Hematopoietic multipotent progenitor cell (in vitro differentiated cells): ENCODE results near the gene PSME3. TPM values are rescaled to one million over a fixed set of nuclear protein-coding genes. Genes with fewer than 3 reads are reported as not detected.
A peak's percentile ranks its signal among the peaks of the same experiment; 100 is the strongest.
"Not testable (repeated sequence)": the region's sequence is repeated elsewhere in the genome, so short reads cannot be mapped to it uniquely, and the experiment has no call there.

ENCODE experiments used
- DNase-seq, 3 donors: peaks; one replicate each; pipeline ENCODE4 v3.0.0-alpha.2; 2011 to 2015; ENCODE audit warnings: low read depth in 2 of 3, low spot score in 2 of 3
- total RNA-seq: library from RNA; depleted of rRNA; stranded (reverse); fragments of >200 nt; gene quantifications from one replicate; pipeline ENCODE4 v1.2.3, GENCODE V29; 2012

PSME3 gene
- total RNA-seq, 1 donor: 39.0 TPM

DNA sequence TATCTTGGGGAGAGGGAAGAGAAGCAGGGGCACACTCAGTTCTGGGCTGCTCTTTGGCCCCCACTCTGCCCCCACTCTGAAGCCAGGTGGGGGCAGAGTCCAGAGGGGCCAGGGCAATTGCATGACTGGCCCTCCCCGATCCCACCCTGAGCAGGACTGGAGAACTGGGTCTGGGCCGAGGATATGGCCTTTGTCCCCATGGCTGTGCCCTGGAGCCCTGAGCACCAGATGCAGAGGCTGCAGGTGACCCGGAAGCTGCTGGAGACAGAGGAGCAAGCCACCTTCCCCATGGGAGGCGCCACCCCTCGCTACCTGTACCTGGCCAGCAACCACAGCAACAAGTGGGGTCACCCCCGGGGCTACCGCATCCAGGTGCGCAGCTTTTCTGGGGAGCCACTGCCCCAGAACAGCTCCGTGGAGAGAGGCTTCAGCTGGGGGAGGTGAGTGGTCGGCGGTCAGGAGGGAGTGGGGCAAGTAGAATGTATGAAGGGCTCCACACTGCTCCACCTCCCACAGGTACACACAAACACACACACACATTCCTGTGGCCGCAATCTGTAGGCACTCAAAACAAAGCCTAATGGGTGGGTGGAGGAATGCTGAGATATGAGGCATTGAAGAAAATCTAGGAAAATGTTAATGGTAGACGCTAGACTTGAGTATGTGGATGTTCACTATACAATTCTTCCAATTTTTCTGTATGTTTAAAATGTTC lies 39.2 kb downstream of the PSME3 start:
- no peak for DNase-seq

DNA sequence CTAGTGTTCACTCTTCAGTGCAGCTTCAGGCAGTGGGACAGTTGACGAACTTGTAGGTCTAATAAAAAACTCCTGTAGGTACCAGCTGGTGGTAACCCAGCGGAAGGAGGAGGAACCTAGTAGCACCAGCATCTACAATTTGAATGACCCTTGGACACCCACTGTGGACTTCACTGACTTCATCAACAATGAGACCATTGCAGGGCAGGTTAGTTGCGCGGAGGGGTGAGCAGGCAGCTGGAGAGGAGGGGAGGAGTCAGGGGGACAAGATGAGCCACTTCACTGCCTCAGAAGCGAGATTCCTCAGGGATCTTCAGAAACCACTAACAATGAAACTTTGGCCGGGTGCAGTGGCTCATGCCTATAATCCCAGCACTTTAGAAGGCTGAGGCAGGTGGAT lies 40.1 kb downstream of the PSME3 start:
- DNase-seq: no peak

DNA sequence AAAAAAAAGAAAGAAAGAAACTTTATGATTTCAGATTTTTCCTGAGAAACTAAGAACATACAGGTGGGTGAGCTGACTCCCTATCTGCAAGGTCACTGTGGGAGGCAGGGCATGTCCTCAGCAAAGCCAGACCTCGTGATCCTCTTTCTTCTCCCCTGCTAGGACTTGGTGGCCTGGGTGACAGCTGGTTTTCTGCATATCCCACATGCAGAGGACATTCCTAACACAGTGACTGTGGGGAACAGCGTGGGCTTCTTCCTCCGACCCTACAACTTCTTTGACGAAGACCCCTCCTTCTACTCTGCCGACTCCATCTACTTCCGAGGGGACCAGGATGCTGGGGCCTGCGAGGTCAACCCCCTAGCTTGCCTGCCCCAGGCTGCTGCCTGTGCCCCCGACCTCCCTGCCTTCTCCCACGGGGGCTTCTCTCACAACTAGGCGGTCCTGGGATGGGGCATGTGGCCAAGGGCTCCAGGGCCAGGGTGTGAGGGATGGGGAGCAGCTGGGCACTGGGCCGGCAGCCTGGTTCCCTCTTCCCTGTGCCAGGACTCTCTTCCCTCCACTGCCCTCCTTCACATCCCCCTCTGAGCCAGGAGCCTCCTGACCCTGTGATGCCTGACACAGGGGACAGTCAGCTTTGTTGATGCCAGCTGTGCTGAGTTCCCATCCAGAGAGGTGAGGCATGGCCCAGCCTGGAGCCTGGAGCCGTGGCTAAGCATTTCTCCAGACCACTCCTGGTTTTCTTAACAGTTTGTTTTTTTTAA lies 40.9 kb downstream of the PSME3 start:
- not testable (repeated sequence) for DNase-seq

DNA sequence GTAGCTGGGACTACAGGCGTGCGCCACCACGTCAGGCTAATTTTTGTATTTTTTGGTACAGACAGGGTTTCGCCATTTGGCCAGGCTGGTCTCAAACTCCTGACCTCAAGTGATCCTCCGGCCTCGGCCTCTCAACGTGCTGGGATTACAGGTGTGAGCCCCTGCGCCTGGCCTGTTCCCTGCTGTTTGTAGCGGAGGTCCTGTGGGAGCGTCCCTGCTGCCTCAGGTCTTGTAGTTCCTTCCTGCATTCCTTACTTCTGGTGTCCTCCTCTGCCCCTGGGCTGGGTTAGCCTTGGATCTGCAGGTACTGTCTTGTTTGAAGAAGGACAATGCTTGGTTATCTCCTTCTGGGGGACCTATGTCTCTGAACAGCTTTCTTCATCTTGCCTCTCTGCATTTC lies 43.8 kb downstream of the PSME3 start:
- no peak for DNase-seq

DNA sequence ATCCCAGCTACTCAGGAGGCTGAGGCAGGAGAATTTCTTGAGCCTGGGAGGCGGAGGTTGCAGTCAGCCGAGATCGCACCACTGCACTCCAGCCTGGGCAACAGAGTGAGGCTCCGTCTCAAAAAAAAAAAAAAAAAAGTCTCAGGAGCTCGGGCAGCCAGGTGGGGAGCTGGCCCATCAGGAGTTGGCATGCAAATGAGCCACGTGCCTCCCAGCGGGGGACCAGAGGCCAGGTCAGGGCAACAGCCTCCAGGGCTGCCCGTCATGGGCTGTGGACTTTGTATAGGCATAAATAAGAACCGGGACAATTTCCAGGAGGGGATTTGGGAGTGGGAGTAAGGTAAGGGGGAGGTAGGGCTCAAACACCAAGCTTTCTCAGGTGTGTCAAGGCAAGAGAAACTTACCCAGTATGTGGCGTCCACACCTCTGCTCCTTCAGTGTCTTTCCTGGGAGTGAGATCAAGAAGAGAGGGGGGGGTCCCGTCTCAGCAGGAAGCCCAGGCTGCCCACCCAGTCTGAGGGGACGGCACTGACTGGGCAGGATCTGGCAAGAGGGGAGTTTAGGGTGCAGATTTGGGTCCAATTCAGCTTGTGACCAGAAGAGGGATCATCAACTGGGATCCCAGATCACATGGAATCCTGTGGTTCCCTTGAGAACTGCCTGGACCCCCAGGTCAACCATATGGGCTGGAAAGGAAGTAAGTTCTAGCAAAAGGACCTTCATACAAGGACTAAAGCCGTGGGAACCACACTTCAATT lies 45.1 kb downstream of the PSME3 start:
- no peak for DNase-seq

- DNase-seq: no peak
Observed at GRCh38 chr17:42878924-42879595, 45.9 kb downstream of the PSME3 start.

- DNase-seq: no peak
Observed at GRCh38 chr17:42879596-42879985, 46.4 kb downstream of the PSME3 start.

GRCh38 chr17:42880776-42881310 lies 47.6 kb downstream of the PSME3 start:
- DNase-seq: no peak

- not testable (repeated sequence) for DNase-seq
Observed at GRCh38 chr17:42881706-42882105, 48.5 kb downstream of the PSME3 start.

DNA sequence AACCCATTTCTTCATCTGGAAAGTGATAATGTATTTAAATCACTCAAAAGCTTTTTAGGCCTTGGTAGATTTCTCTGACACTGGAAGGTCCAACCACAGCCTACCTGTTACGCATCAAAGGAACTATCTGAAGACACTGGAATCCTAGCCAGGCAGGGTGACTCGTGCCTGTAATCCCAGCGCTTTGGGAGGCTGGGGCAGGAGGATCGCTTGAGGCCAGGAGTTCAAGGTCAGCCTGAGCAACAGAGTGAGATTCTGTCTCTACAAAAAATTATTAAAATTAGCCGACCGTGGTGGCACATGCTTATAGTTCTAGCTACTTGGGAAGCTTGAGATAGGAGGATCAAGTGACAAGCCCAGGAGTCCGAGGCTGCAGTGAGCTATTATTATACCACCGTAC lies 49.0 kb downstream of the PSME3 start:
- DNase-seq: no peak

DNA sequence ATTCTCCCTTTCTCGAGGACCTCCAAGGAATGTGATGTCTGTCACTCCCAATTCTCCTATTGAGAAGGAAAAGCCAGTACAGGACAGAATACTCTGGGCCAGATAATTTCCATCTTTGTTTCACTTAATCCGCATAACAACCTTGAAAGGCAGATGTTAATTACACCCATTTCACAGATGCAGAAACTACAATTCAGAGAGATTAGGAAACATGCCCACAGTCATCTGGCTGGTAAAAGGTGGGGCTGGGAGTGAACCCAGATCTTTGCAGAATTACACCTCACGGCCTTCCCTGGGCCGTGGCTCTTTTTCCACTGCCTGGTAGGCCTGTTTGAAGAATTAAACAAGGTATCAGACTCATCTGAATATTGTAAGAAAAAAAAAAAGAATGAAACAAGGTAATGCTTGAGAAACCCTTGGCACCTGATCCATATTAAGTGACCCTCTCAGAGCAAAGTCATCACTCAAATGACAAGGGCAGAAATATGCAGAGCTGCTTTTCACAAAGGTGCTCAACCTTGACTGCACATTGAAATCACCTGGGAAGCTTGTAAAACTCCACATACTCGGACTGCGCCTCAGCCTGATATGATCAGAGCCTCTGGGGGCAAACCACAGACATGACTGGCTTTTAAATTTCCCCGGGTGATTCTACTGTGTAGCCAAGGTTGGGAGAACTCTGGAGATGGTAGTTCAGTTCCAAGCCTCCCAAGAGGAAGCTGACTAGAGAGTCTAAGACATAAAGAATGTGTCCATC lies 50.8 kb downstream of the PSME3 start:
- no peak for DNase-seq

DNA sequence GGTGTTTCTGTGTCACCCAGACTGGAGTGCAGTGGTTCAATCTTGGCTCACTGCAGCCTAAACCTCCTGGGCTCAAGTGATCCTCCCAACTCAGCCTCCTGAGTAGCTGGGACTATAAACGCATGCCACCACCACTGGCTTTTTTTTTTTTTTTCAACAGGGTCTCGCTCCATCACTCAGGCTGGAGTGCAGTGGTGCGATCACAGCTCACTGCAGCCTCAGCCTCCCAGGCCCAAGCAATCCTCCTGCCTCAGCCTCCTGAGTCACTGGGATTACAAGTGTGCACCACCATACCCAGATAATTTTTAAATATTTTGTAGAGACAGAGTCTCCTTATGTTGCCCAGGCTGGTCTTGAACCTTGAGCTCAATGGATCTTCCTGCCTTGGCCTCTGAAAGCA lies 52.6 kb downstream of the PSME3 start:
- DNase-seq: not testable (repeated sequence)

DNA sequence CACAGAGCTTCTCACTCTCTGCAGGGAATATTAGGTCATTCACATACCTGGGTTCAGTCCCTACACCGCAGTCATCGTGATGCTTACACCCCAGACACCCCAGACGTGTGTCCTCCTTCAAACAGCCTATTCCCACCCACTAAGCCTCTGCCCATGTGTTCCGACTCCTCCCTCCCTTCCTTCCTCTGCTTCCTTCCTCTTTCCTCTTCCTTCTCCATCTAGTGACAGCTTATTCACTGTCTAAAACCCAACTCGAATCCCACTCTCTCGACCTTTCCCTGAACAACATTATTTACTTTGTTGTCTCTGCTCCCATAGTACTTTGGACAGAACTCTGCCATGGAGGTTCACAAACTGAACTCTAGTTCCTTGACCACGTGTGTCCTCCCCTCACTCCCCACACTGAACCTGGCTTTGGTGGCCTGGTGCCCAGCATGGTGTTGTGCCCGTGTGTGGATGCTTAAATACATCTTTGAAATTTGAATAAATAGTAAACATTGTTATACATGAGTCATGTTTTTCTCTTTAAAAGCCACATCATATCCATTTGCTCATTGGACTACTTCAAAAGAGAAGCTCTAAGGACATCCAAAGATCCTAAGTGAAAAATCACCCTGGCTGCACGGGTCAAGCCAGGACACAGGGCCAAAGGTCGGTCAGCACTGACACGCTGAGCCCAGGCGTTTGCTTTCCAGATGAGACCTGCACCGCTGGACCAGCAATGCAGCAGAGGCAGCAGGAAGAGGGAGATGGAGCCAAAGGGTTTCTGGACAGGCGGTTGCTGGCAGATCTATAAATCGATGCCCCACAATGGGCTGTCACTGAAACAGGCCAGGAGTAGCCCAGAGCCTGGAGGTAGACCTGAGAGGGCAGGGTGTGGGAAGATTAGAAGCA lies 53.3 kb downstream of the PSME3 start:
- peak in 1 of 3 donors; percentile 22 for DNase-seq

- no peak for DNase-seq
Observed at GRCh38 chr17:42889809-42890208, 56.6 kb downstream of the PSME3 start.

- DNase-seq: no peak
Observed at GRCh38 chr17:42891539-42892152, 58.4 kb downstream of the PSME3 start.

DNA sequence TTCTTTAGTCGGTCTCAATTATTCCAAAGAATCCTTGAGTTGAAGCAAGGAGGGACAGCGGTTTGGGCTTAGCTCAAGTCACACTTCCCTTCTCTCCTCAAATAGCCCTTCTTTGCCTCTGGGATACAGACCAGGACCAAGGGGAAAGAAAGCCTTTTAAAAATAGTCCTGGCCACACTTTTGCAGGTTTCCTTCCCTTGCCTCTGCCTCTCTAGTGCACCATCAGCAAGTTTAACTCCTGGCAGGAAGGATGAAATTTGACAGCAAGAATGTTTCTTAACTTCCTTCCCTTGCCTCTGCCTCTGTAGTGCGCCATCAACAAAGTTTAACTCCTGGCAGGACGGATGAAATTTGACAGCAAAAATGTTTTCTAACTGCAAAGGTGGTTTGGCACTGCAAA lies 60.2 kb downstream of the PSME3 start:
- peak in 1 of 3 donors; percentile 18 for DNase-seq
